Stimulated activated CD4-positive, alpha-beta T cell treated with anti-CD3 and anti-CD28 coated beads, Interleukin-15, amount 100 ng/mL, for 1 hour (primary cell): ENCODE data around the gene PLSCR4.

Experiments used
- DNase-seq, 2 donors: peaks; one replicate each; pipeline ENCODE4 v3.0.0-alpha.2; 2020; ENCODE audit warnings: low read depth in 1 of 2, low spot score in 1 of 2

Gene PLSCR4

GRCh38 chr3:146195030-146195429 lies 55.9 kb downstream of the PLSCR4 start:
- no peak for DNase-seq

- no peak for DNase-seq
These were observed 59.9 kb downstream of the PLSCR4 start for GRCh38 chr3:146191051-146191450.

DNA sequence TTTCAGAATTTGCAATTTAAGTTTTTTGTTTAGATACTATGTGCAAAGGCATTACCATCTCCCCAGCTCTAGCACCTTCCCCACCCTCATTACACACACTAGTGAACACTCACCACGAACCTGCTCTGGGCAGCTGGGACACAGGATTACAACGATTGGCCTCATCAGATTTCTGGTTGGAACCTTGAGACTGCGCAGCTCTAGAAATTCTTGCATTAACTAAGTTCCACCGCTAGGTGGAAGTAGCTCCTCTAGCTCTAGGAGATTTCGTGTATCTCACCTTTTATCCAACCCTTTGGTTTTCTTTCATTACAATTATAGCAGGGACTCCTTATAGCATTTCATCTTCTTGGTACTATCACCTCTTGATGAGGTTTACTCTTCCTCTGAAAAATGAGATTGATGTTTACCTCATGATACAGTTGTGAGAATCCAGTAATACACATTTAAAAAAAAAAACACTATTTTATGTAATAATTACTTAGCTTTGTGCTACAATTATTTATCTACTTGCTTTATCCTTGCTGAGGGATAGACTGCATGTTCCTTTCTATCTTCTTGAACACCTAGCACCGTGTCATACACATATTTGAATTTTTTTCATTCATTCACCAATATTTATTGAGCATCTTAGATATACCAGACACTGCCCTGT lies 61.3 kb downstream of the PLSCR4 start:
- DNase-seq: no peak

- DNase-seq: no peak
These were observed 63.5 kb downstream of the PLSCR4 start for GRCh38 chr3:146187334-146187950.

GRCh38 chr3:146184241-146185015 lies 66.5 kb downstream of the PLSCR4 start:
- no peak for DNase-seq

DNA sequence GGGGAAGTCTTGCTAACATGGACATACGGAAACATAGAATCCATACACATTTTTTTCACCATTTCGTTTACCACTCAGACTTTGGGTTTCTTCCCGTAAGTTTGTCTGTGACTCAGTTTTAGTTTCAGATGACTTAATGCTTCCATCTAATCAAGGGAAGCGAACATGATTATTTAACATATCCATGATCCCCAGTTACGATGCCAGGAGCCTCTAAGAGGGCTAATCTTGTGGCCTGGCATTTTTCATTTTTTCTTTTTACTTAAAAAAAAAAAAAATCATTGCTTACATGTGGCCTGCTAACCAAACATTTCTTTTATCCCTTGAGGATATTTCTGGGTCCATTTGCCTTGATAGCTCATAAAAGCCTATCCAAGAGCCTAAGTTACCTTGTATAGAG lies 69.7 kb downstream of the PLSCR4 start:
- DNase-seq: no peak

DNA sequence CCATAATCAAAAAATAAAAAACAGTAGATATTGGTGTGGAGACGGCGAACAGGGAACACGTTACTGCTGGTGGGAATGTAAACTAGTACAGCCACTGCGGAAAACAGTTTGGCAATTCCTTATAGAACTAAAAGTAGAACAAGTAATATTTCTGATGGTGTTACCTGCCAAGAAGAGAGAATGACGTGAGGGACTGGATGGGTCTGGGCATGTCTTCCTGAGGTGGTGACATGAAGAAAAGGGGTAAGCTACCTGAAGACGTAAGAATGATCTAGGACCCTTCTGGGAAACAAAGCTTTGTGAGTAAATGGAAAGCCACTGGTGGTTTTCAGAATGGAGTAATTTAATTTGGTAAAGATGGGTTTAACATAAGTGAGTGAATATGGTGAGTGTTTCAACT lies 70.5 kb downstream of the PLSCR4 start:
- DNase-seq: no peak

DNA sequence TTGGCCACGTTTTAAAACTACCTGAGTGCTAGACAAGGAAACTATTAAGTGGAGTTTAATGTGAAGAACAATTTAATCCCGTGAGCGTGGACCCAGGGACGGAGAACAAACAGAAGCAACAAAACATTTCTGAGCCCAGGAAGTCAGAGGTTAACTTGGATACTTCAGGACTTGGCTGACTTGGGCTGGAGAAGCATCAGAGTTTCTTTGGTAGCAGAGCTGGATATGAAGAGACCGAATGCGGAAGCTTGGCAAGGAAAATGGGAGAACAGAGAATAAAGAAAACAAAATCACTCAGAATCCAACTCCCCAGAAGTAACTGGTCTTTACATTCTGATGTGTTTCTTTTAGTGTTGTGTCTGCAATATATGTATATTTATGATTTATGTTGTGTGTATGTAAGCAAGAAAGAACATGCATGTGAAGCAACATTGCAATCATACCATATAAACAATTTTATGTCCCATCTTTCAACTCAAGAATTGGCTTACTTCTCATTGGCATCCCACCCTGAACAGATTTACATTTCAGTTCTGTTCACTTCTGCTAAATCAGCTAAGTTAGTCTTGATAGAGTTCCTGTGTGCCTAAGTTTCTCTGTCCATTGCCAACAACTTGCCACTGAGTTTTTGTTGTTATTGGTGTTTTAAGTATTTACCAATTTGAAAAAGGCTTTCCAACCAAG lies 72.8 kb downstream of the PLSCR4 start:
- no peak for DNase-seq

DNA sequence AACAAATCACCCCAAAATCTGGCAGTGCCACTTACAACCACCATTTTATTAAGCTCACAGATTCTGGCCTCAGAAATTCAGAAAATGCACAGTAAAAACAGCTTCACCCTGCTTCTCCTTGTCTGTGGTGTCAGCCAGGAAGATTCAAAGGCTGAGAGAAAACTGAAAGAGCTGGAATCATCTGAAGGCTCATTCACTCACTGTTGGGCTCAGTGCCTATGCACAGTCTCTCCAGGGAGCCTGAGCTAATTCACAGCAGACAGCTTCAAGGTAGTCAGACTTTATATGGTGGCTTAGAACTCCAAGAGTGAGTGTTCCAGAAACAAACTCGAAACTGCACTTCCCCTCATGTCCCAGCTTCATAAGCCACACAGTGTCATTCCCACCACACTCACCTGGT lies 73.4 kb downstream of the PLSCR4 start:
- DNase-seq: no peak

DNA sequence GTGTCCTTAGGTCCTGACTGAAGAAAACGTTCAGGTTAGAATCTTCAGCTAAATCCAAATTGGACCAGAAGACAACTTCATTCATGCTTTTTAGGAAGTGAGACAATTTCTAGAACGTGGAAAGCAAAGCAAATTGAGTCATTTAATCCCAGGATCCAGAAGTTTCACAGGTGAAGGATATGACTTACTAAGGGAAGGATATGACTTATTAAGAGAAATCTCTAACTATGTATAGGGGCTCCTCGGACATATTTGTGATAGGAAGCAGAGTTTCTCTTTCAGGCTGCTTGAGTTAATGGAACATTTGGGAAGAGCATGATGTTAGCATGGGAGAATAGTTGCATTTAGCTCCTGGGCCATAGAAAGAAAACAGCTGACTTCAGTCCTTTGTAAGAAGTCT lies 73.8 kb downstream of the PLSCR4 start:
- DNase-seq: no peak

DNA sequence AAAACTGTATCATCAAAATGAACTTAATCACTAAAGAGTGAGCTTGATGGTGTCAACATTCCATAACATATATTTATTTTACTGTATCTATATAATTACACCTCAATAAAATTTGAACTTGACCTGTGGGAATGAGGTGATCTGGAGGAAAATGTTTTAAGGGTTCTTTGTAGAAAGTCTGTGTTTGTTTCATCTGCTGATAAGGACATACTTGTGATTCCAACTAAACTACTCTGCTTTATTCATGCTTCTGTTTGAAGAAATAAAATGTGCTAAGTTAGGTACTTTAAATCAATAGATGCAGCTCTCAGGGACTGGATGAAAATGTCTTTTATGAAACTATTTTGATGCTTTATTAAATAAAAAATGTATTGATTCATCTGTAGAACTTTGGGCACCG lies 78.3 kb downstream of the PLSCR4 start:
- DNase-seq: no peak

DNA sequence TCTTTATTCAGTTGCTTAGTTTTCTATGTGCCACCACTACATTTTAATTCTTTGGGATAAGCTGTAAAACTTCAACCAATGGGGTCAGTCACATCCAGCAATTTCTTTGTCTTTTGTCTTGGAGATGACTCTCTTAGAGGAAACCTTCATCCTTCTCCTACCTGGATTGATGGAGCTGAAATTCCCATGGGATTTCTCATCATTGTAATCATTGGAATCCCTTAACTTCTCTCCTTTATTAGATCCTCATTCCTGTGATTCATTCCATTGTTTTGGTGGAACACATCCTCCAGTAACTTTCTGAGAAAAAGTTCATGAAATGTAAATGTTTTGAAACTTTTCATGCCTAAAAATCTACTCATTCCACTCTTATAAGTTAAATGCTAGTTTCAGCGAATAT lies 80.3 kb downstream of the PLSCR4 start:
- no peak for DNase-seq

DNA sequence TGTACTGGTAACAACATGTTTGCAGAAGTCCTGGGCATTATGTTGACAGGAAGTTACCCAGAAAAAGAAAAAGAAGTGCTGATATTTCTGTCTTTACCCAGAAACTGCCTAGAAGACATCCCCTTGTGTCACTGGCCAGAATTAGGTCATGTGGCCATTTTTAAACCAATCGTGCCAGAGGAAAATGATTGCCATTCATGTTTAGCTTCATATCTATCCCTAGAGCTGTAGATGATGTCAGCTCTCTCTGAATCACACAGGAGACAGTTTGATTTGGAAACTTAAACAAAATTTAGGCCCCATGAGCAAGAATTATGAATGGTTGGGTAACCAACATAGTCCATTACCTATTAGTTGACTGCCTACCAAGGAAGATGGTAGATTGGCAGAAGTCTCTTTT lies 81.0 kb downstream of the PLSCR4 start:
- no peak for DNase-seq

- no peak for DNase-seq
These were observed 84.1 kb downstream of the PLSCR4 start for GRCh38 chr3:146166826-146167225.

DNA sequence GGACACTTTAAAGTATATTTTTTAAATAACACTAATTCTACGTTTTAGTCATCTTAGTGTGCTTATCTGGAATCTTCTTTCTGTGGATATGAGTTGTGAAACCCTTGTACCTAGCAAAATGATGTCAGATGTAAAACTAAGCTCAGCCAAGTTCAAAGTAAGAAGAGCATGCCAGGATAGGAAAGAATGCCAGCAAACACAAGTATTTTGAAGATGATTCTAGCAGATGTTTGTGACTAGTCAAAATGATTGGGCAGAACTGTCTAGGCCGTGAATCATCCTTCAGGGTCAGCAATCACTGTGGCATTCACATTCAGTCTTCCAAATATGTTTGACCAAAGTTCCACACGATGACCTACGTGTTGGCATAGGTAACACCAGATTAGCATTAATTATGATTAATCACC lies 84.5 kb downstream of the PLSCR4 start:
- DNase-seq: no peak

DNA sequence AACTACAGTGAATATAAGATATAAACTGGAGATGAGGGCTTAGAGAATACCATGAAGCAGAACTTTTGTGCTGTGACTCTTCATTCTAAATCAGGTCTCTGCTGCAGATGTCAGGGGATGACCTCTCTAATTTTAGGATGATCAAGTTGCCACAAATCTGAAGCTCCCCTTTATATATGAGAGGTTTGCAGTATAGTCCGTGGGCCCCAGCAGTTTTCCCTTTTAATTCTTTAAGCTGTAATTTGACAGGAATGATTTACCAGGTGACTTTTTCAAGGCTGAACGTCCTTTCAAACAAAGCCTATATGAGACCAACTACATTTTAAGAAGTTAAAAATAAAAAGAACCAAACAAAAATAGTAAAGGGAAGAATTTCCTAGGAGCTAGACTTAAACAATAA lies 85.0 kb downstream of the PLSCR4 start:
- DNase-seq: no peak

GRCh38 chr3:146164971-146165769 lies 85.7 kb downstream of the PLSCR4 start:
- no peak for DNase-seq

DNA sequence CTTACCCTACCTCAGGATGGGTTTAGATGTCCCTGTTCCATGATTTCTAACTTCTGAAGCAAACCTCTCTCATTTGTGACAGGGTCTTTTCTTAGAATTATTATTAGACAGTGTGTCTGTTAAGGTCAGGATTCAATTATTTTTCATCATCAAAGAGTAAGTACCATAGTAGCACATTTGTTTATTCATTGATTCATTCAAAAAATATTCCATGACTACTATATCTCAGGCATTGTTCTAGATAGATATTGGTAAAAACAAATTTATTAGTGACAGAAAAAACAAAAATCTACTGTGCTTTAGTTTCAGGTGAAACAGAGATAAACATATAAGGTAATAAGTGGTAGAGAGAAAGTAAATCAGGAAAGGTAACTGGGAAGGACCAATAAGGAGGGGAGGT lies 86.4 kb downstream of the PLSCR4 start:
- DNase-seq: no peak

- no peak for DNase-seq
These were observed 86.8 kb downstream of the PLSCR4 start for GRCh38 chr3:146164071-146164470.

GRCh38 chr3:146163584-146163983 lies 87.3 kb downstream of the PLSCR4 start:
- no peak for DNase-seq

- no peak for DNase-seq
These were observed 88.3 kb downstream of the PLSCR4 start for GRCh38 chr3:146162561-146162960.
